ENCODE measurements around the gene METTL14.
A peak's percentile ranks its signal among the peaks of the same experiment; 100 is the strongest.
"Not testable (repeated sequence)": the region's sequence is repeated elsewhere in the genome, so short reads cannot be mapped to it uniquely, and the experiment has no call there.

METTL14 gene

GRCh38 chr4:118684873-118685811 lies at the start of gene METTL14:
Gene METTL14, plus strand, starts transcription at chr4:118685392. Its CDS starts 143 bp downstream, at chr4:118685535.
- peak within 1 kb of the TSS; percentile 88 for H3K27ac ChIP-seq
- no peak for TF ChIP-seq CTCF (IDR thresholded peaks at IDR 0.05)
- no peak for TF ChIP-seq ZFX (IDR thresholded peaks at IDR 0.05; ENCODE audit: borderline replicate concordance)

- H3K27ac ChIP-seq, result not testable (repeated sequence)
These were observed 49.1 kb upstream of the METTL14 start for GRCh38 chr4:118636126-118636525.

GRCh38 chr4:118664665-118665064 lies 20.5 kb upstream of the METTL14 start:
- not testable (repeated sequence) for H3K27ac ChIP-seq
- peak; percentile 65 for TF ChIP-seq CTCF (IDR thresholded peaks at IDR 0.05)

- H3K27ac ChIP-seq, result not testable (repeated sequence)
These were observed 16.0 kb upstream of the METTL14 start for GRCh38 chr4:118669220-118669619.

GRCh38 chr4:118670968-118671367 lies 14.2 kb upstream of the METTL14 start:
- H3K27ac ChIP-seq, result not testable (repeated sequence)

- no peak overlapping the region for H3K27ac ChIP-seq
- no peak for TF ChIP-seq ZFX (IDR thresholded peaks at IDR 0.05; ENCODE audit: borderline replicate concordance)
- TF ChIP-seq CTCF (IDR thresholded peaks at IDR 0.05), result no peak
These were observed 9.1 kb upstream of the METTL14 start for GRCh38 chr4:118676128-118676527.

- TF ChIP-seq ZFX (IDR thresholded peaks at IDR 0.05; ENCODE audit: borderline replicate concordance), result no peak
- TF ChIP-seq CTCF (IDR thresholded peaks at IDR 0.05), result no peak
- H3K27ac ChIP-seq, result no peak overlapping the region
These were observed 4.4 kb upstream of the METTL14 start for GRCh38 chr4:118680808-118681207.

- no peak overlapping the region for H3K27ac ChIP-seq
These were observed 2.3 kb upstream of the METTL14 start for GRCh38 chr4:118682928-118683327.

More at GRCh38 chr4:118682928-118683327, 2.3 kb upstream of the METTL14 start:
- TF ChIP-seq CTCF (IDR thresholded peaks at IDR 0.05), result peak; percentile 65
- TF ChIP-seq ZFX (IDR thresholded peaks at IDR 0.05; ENCODE audit: borderline replicate concordance), result no peak
